H1 (cell line): Measurements from ENCODE around the gene ZBTB25. TPM values are rescaled to one million over a fixed set of nuclear protein-coding genes. Genes with fewer than 3 reads are reported as not detected.

Experiments used
- CTCF ChIA-PET: fragments of 300-600 bp; sonication (Branson Sonifier 250); formaldehyde crosslinking; loops from one replicate; lab custom pipeline; 2021; ENCODE audit not compliant: partially characterized antibody; lab: Charles Lee
- POLR2A ChIA-PET: fragments of 300-600 bp; sonication (Branson Sonifier 250); formaldehyde crosslinking; loops from one replicate; lab custom pipeline; 2021; ENCODE audit warnings: inconsistent platforms; ENCODE audit not compliant: partially characterized antibody; lab: Charles Lee
- DNase-seq, 2 experiments: peaks; one replicate each; pipeline versions ENCODE4 v3.0.0 to v3.0.0-alpha.2; 2010 to 2022; ENCODE audit warnings: low spot score in 2 of 2, low read depth in 1 of 2, mixed read lengths in 1 of 2
- FAIRE-seq: peaks from 2 replicates; lab custom pipeline; 2011; peaks lifted over from hg19 to GRCh38; lab: Jason Lieb, UNC
- H2AFZ ChIP-seq: 2 replicates; pipeline ENCODE4 v1.8.1; 2012; ENCODE audit warnings: low read length, inconsistent platforms
- H2AK5ac ChIP-seq: 2 replicates; pipeline ENCODE4 v1.6.1; 2013; ENCODE audit warnings: low read depth, low read length
- H2BK120ac ChIP-seq: replicated peaks from 2 replicates; pipeline ENCODE3; 2013; ENCODE audit warnings: low read depth, low read length, inconsistent platforms
- H2BK12ac ChIP-seq: 2 replicates; pipeline ENCODE4 v1.6.1; 2013; ENCODE audit warnings: low read depth, low read length
- H2BK15ac ChIP-seq: 2 replicates; pipeline ENCODE4 v1.6.1; 2013; ENCODE audit warnings: low read length
- H2BK20ac ChIP-seq: 2 replicates; pipeline ENCODE4 v1.6.1; 2013; ENCODE audit warnings: low read length
- H2BK5ac ChIP-seq: 2 replicates; pipeline ENCODE4 v1.6.1; 2013; ENCODE audit warnings: low read depth, low read length
- H3K14ac ChIP-seq: 2 replicates; pipeline ENCODE4 v1.6.1; 2013; ENCODE audit warnings: inconsistent platforms; ENCODE audit not compliant: insufficient read length
- H3K18ac ChIP-seq: 2 replicates; pipeline ENCODE4 v1.6.1; 2013; ENCODE audit warnings: low read length; ENCODE audit errors: extremely low read depth
- H3K23ac ChIP-seq: 2 replicates; pipeline ENCODE4 v1.6.1; 2013; ENCODE audit warnings: inconsistent platforms; ENCODE audit not compliant: insufficient read length
- H3K23me2 ChIP-seq: 2 replicates; pipeline ENCODE4 v1.6.1; 2013; ENCODE audit warnings: low read depth, low read length
- H3K27ac ChIP-seq: 2 replicates; pipeline ENCODE4 v1.6.1; 2011; ENCODE audit warnings: low read depth, low read length, inconsistent platforms
- H3K27me3 ChIP-seq, 4 experiments: replicated peaks in 1 of 4; 1 replicate in 1 of 4; 2 replicates in 3 of 4; pipeline versions ENCODE4 v1.6.1 to v1.8.1; 2011 to 2013; ENCODE audit warnings: low read length in 3 of 4, mild to moderate bottlenecking in 3 of 4, inconsistent platforms in 2 of 4, mixed read lengths in 2 of 4, moderate library complexity in 1 of 4; ENCODE audit not compliant: control insufficient read depth in 3 of 4, insufficient read depth in 3 of 4; ENCODE audit errors: extremely low read depth in 1 of 4
- H3K36me3 ChIP-seq, 4 experiments: 2 replicates each; pipeline versions ENCODE4 v1.6.1 to v1.8.1; 2011 to 2013; ENCODE audit warnings: mild to moderate bottlenecking in 4 of 4, low read length in 3 of 4, moderate library complexity in 2 of 4, control low read depth in 1 of 4, inconsistent platforms in 1 of 4; ENCODE audit not compliant: insufficient read depth in 4 of 4, control insufficient read depth in 2 of 4
- H3K4ac ChIP-seq: replicated peaks from 2 replicates; pipeline ENCODE3; 2013; ENCODE audit warnings: low read length, low read depth, mixed read lengths, inconsistent platforms; ENCODE audit not compliant: insufficient read length
- H3K4me1 ChIP-seq, 4 experiments: replicated peaks in 1 of 4; 1 replicate in 1 of 4; 2 replicates in 3 of 4; pipeline versions ENCODE4 v1.6.1 to v1.8.1; 2011 to 2013; ENCODE audit warnings: low read length in 3 of 4, inconsistent platforms in 2 of 4, mixed read lengths in 1 of 4; ENCODE audit not compliant: insufficient read depth in 4 of 4, control insufficient read depth in 3 of 4
- H3K4me2 ChIP-seq, 2 experiments: 2 replicates each; pipeline versions ENCODE4 v1.6.1 to v1.8.1; 2011 to 2013; ENCODE audit warnings: low read depth in 2 of 2, low read length in 2 of 2, control low read depth in 1 of 2, inconsistent platforms in 1 of 2, mild to moderate bottlenecking in 1 of 2; ENCODE audit not compliant: insufficient read depth in 1 of 2
- H3K4me3 ChIP-seq, 4 experiments: fragments of 200-600, 300-600 bp in 1 of 4; sonication (generic), shearing (Covaris generic), sonication (Bioruptor Twin) in 1 of 4; 2 replicates each; pipeline versions ENCODE4 v1.5.1 to v1.8.1; 2011 to 2016; ENCODE audit warnings: low read length in 4 of 4, low read depth in 3 of 4, control low read depth in 2 of 4, inconsistent platforms in 2 of 4, mild to moderate bottlenecking in 2 of 4, mixed read lengths in 1 of 4, moderate library complexity in 1 of 4; ENCODE audit not compliant: insufficient read depth in 2 of 4; ENCODE audit errors: extremely low read depth in 1 of 4
- H3K56ac ChIP-seq: replicated peaks from 2 replicates; pipeline ENCODE3; 2013; ENCODE audit warnings: low read depth, mild to moderate bottlenecking, mixed read lengths, low read length, inconsistent platforms; ENCODE audit not compliant: insufficient read length
- H3K79me1 ChIP-seq: 2 replicates; pipeline ENCODE4 v1.6.1; 2013; ENCODE audit warnings: low read depth, low read length, control low read depth
- H3K79me2 ChIP-seq, 2 experiments: 2 replicates each; pipeline versions ENCODE4 v1.6.1 to v1.8.1; 2012 to 2013; ENCODE audit warnings: low read length in 2 of 2, mild to moderate bottlenecking in 2 of 2, inconsistent platforms in 1 of 2; ENCODE audit not compliant: insufficient read depth in 2 of 2, control insufficient read depth in 1 of 2
- H3K9ac ChIP-seq, 4 experiments: replicated peaks in 1 of 4; 1 replicate in 1 of 4; 2 replicates in 3 of 4; pipeline versions ENCODE4 v1.6.1 to v1.8.1; 2011 to 2013; ENCODE audit warnings: low read depth in 3 of 4, low read length in 3 of 4, control low read depth in 2 of 4, mild to moderate bottlenecking in 2 of 4, moderate library complexity in 2 of 4, inconsistent platforms in 1 of 4; ENCODE audit errors: extremely low read depth in 1 of 4
- H3K9me3 ChIP-seq, 2 experiments: 2 replicates each; pipeline versions ENCODE4 v1.6.1 to v1.8.1; 2012 to 2013; ENCODE audit warnings: mild to moderate bottlenecking in 2 of 2, moderate library complexity in 2 of 2, control low read depth in 1 of 2, inconsistent platforms in 1 of 2, low read depth in 1 of 2, low read length in 1 of 2, mixed read lengths in 1 of 2; ENCODE audit not compliant: insufficient read depth in 2 of 2
- H4K20me1 ChIP-seq, 2 experiments: replicated peaks in 1 of 2; 2 replicates each; pipeline versions ENCODE3 to v1.8.1; 2011 to 2013; ENCODE audit warnings: inconsistent platforms in 2 of 2, low read length in 2 of 2, mild to moderate bottlenecking in 1 of 2; ENCODE audit not compliant: insufficient read depth in 2 of 2, control insufficient read depth in 1 of 2
- H4K5ac ChIP-seq: 2 replicates; pipeline ENCODE4 v1.6.1; 2013; ENCODE audit warnings: low read length, low read depth, mixed read lengths, inconsistent platforms; ENCODE audit not compliant: insufficient read length
- H4K8ac ChIP-seq: 2 replicates; pipeline ENCODE4 v1.8.0; 2013; ENCODE audit warnings: mild to moderate bottlenecking, moderate library complexity, low read length, inconsistent platforms; ENCODE audit not compliant: insufficient read depth; ENCODE audit errors: extremely low read depth
- H4K91ac ChIP-seq: replicated peaks from 2 replicates; pipeline ENCODE3; 2013; ENCODE audit warnings: low read length, mixed read lengths, inconsistent platforms; ENCODE audit not compliant: insufficient read length
- CEBPB ChIP-seq: IDR thresholded peaks from 2 replicates; pipeline ENCODE4 v1.6.1; 2012; ENCODE audit warnings: low read depth, low read length
- CTBP2 ChIP-seq: IDR thresholded peaks from 2 replicates; pipeline ENCODE4 v1.7.0; 2011; ENCODE audit warnings: borderline replicate concordance, mild to moderate bottlenecking, moderate library complexity, mixed read lengths, low read length; ENCODE audit not compliant: insufficient read depth, insufficient read length
- E2F6 ChIP-seq: IDR thresholded peaks from 2 replicates; pipeline ENCODE4 v1.6.1; 2012; ENCODE audit warnings: inconsistent platforms
- HDAC2 ChIP-seq, 2 experiments: fragments of 300-600 bp in 1 of 2; sonication (generic) in 1 of 2; IDR thresholded peaks; 2 replicates each; pipeline ENCODE4 v1.6.1; 2011 to 2012; ENCODE audit warnings: low read depth in 2 of 2, low read length in 2 of 2, mild to moderate bottlenecking in 2 of 2, moderate library complexity in 2 of 2, borderline replicate concordance in 1 of 2, inconsistent platforms in 1 of 2
- TAF7 ChIP-seq: optimal IDR thresholded peaks from 2 replicates; pipeline ENCODE3; 2011; ENCODE audit warnings: low read depth, mild to moderate bottlenecking, inconsistent platforms, low read length, moderate library complexity, borderline replicate concordance
- TBP ChIP-seq: IDR thresholded peaks from 2 replicates; pipeline ENCODE4 v1.6.1; 2011; ENCODE audit warnings: low read depth, low read length, improper control_type of control experiment
- WGBS, 2 experiments: shearing (Covaris generic) in 1 of 2; methylation state at CpG; one replicate each; pipeline versions ENCODE4 v1.1.6 to v1.1.7; 2013 to 2015; ENCODE audit warnings: low lambda C conversion rate in 2 of 2, mixed read lengths in 2 of 2, inconsistent platforms in 1 of 2, low coverage in 1 of 2, missing lambda C conversion rate in 1 of 2; ENCODE audit not compliant: insufficient replicate concordance in 2 of 2, insufficient coverage in 1 of 2, insufficient read length in 1 of 2; ENCODE audit errors: extremely low coverage in 1 of 2, missing lambda C conversion rate in 1 of 2; 5-methylcytosine and 5-hydroxymethylcytosine counted together
- polyA plus RNA-seq, 7 experiments: library from polyadenylated mRNA; depleted of rRNA in 3 of 7; stranded (reverse) in 5 of 7; unstranded in 2 of 7; fragments of >200 nt in 5 of 7; fragments of 200-250 nt in 2 of 7; gene quantifications; 1 replicate in 5 of 7; 2 replicates in 1 of 7; 4 replicates in 1 of 7; pipeline versions ENCODE4 v1.2.1 to v1.2.3, GENCODE V29; 2011 to 2013; ENCODE audit warnings: missing spikeins in 2 of 7, mixed read lengths in 2 of 7
- total RNA-seq: library from RNA; stranded (reverse); fragmentation: NEBNext Ultra II Directional; extraction: Animal tissue kit (Norgen Biotek cat#: 25700); gene quantifications from 2 replicates; pipeline ENCODE4 v1.2.1, GENCODE V29; 2021

The ZBTB25 gene
- total and polyA plus RNA-seq, 2 of the 8 experiments (the other 6 are each of a cell fraction or from before 2014, with no cell fraction given): 5.4 to 11.4 TPM

GRCh38 chr14:64550621-64551333 lies 47.1 kb upstream of the ZBTB25 start:
- no peak overlapping the region; a peak in 1 of 7 replicates for H3K9ac ChIP-seq
- peak overlapping the region; percentile 82; the same call in 1 of the 2 replicates for H3K18ac ChIP-seq
- no peak overlapping the region for H2BK20ac ChIP-seq
- H3K4me1 ChIP-seq: peaks cover 0 to 10% (median 4%) of the 10 kb centered on the region in 4 experiments; a peak in 6 of 7 replicates
- no peaks in the 10 kb centered on the region for H4K20me1 ChIP-seq
- peak overlapping the region; percentile 55; the same call in 1 of the 2 replicates for H2AFZ ChIP-seq
- H3K9me3 ChIP-seq: no peaks in the 10 kb centered on the region
- no peak overlapping the region for H3K23ac ChIP-seq
- H3K4ac ChIP-seq: peak overlapping the region; percentile 9
- 0 out of 4 replicates have a peak, but pooled peaks cover 0 to 2% of the 10 kb centered on the region in 2 experiments for H3K79me2 ChIP-seq
- H3K79me1 ChIP-seq: no peaks in the 10 kb centered on the region; the same call in 1 of the 2 replicates
- peak overlapping the region; percentile 83 to 99 for H3K4me2 ChIP-seq
- H2AK5ac ChIP-seq: no peak overlapping the region
- peaks cover 4% of the 10 kb centered on the region; the same call in 1 of the 2 replicates for H3K23me2 ChIP-seq
- ChIA-PET POLR2A (interaction anchor here (0.6 to 1.9 kb wide), 8 partner anchors 8 to 1009 kb away, joined by 3 to 9 read pairs (median 4); partner anchors contain the start of genes HSPA2, PLEKHG3 and ZBTB1), CTCF (interaction anchor here (0.6 to 2.7 kb wide), 9 partner anchors 10 to 326 kb away, joined by 3 to 14 read pairs (median 4); partner anchors contain the start of gene HSPA2)
- DNase-seq (no peak), FAIRE-seq (peak; percentile 13)
- H4K5ac ChIP-seq: no peak overlapping the region
- H2BK12ac ChIP-seq: peak overlapping the region; percentile 69
- WGBS, 2 experiments: 74% methylated on average over 7 of the region's 7 CpGs; no CpG with 5 or more reads in 1 of the 2 experiments
- peak overlapping the region; percentile 60 for H3K56ac ChIP-seq
- H3K14ac ChIP-seq: no peak overlapping the region
- TF ChIP-seq HDAC2 (IDR thresholded peaks at IDR 0.05; ENCODE audit: borderline replicate concordance in 1 of 2, low read depth in 2 of 2, low read length in 2 of 2): no peak
- TF ChIP-seq E2F6: no peak
- no peak for TF ChIP-seq CEBPB
- TF ChIP-seq TAF7: no peak
- TF ChIP-seq CTBP2: no peak
- no peak for TF ChIP-seq TBP
- no peaks in the 10 kb centered on the region for H3K36me3 ChIP-seq
- peak overlapping the region in 2 of 4 experiments; percentile 52 to 64; a peak in 5 of 8 replicates for H3K4me3 ChIP-seq
- no peak overlapping the region for H4K8ac ChIP-seq
- H4K91ac ChIP-seq: no peak overlapping the region
- H2BK120ac ChIP-seq: no peak overlapping the region
- no peak overlapping the region for H3K27ac ChIP-seq
- no peak overlapping the region for H2BK5ac ChIP-seq
- no peak overlapping the region for H2BK15ac ChIP-seq
- peaks cover 1 to 10% (median 7%) of the 10 kb centered on the region in 4 experiments; a peak in 6 of 7 replicates for H3K27me3 ChIP-seq
